CD14-positive monocyte (primary cell): ENCODE results near the gene ITPK1. TPM values are rescaled to one million over a fixed set of nuclear protein-coding genes. Genes with fewer than 3 reads are reported as not detected.

Source experiments
- DNase-seq, 3 donors: peaks; one replicate each; pipeline ENCODE4 v3.0.0-alpha.2; 2011 to 2022
- H2AFZ ChIP-seq: 2 replicates; pipeline ENCODE4 v1.6.0; 2012; ENCODE audit warnings: mild to moderate bottlenecking, low read depth, low read length, inconsistent platforms; ENCODE audit not compliant: insufficient read depth, poor library complexity, severe bottlenecking
- H3K27ac ChIP-seq, 2 donors: 1 replicate in 1 of 2; 2 replicates in 1 of 2; pipeline ENCODE4 v1.5.1; 2012 to 2013; ENCODE audit warnings: low read length in 2 of 2, control low read depth in 1 of 2, inconsistent platforms in 1 of 2, low read depth in 1 of 2, mild to moderate bottlenecking in 1 of 2
- H3K27me3 ChIP-seq, 2 donors: one replicate each; pipeline versions ENCODE4 v1.6.0 to v1.6.1; 2011 to 2013; ENCODE audit warnings: low read length in 2 of 2; ENCODE audit not compliant: control insufficient read depth in 2 of 2, insufficient read depth in 2 of 2
- H3K36me3 ChIP-seq, 2 donors: replicated peaks in 1 of 2; 1 replicate in 1 of 2; 2 replicates in 1 of 2; pipeline versions ENCODE4 v1.5.1 to v1.6.1; 2012 to 2013; ENCODE audit warnings: low read length in 2 of 2, control low read depth in 1 of 2, inconsistent platforms in 1 of 2, mild to moderate bottlenecking in 1 of 2; ENCODE audit not compliant: insufficient read depth in 2 of 2, control insufficient read depth in 1 of 2
- H3K4me1 ChIP-seq, 2 donors: 1 replicate in 1 of 2; 2 replicates in 1 of 2; pipeline versions ENCODE4 v1.5.1 to v1.6.1; 2012 to 2013; ENCODE audit warnings: low read length in 2 of 2, control low read depth in 1 of 2, inconsistent platforms in 1 of 2, mild to moderate bottlenecking in 1 of 2, moderate library complexity in 1 of 2; ENCODE audit not compliant: insufficient read depth in 2 of 2, control insufficient read depth in 1 of 2
- H3K4me2 ChIP-seq: replicated peaks from 2 replicates; pipeline ENCODE3; 2012; ENCODE audit warnings: low read length, moderate library complexity, mild to moderate bottlenecking; ENCODE audit not compliant: poor library complexity, severe bottlenecking; ENCODE audit errors: extremely low read depth
- H3K4me3 ChIP-seq, 3 experiments: fragments of 200-600 bp in 1 of 3; sonication (generic) in 1 of 3; replicated peaks in 1 of 3; 1 replicate in 2 of 3; 2 replicates in 1 of 3; pipeline ENCODE4 v1.5.1; 2011 to 2013; ENCODE audit warnings: low read length in 3 of 3, mild to moderate bottlenecking in 3 of 3, control low read depth in 2 of 3, low read depth in 2 of 3, inconsistent platforms in 1 of 3, moderate library complexity in 1 of 3
- H3K79me2 ChIP-seq: 2 replicates; pipeline ENCODE4 v1.6.0; 2012; ENCODE audit warnings: mild to moderate bottlenecking, control low read depth, inconsistent platforms, low read length, moderate library complexity; ENCODE audit not compliant: insufficient read depth
- H3K9ac ChIP-seq: 2 replicates; pipeline ENCODE4 v1.6.0; 2017; ENCODE audit warnings: low read length, mild to moderate bottlenecking; ENCODE audit not compliant: insufficient read depth, poor library complexity, severe bottlenecking
- H3K9me3 ChIP-seq, 2 donors: replicated peaks in 1 of 2; 1 replicate in 1 of 2; 2 replicates in 1 of 2; pipeline versions ENCODE4 v1.5.1 to v1.6.1; 2012 to 2013; ENCODE audit warnings: low read length in 2 of 2, control low read depth in 1 of 2; ENCODE audit not compliant: control insufficient read depth in 1 of 2, insufficient read depth in 1 of 2
- H4K20me1 ChIP-seq: 2 replicates; pipeline ENCODE4 v1.6.0; 2012; ENCODE audit warnings: mild to moderate bottlenecking, low read length, control low read depth, moderate library complexity; ENCODE audit not compliant: insufficient read depth
- H3K27ac Mint-ChIP-seq, 7 donors: one replicate each; pipeline ENCODE4 v1.8.0; 2020; ENCODE audit warnings: mild to moderate bottlenecking in 7 of 7, mixed read lengths in 7 of 7, moderate library complexity in 6 of 7, inconsistent platforms in 2 of 7
- H3K27me3 Mint-ChIP-seq, 3 donors: one replicate each; pipeline ENCODE4 v1.8.0; 2021 to 2022; ENCODE audit warnings: low read depth in 3 of 3, mild to moderate bottlenecking in 3 of 3, mixed read lengths in 3 of 3, moderate library complexity in 3 of 3, inconsistent platforms in 1 of 3
- H3K36me3 Mint-ChIP-seq, 2 donors: one replicate each; pipeline ENCODE4 v1.8.0; 2020; ENCODE audit warnings: mixed read lengths in 2 of 2, inconsistent platforms in 1 of 2, mild to moderate bottlenecking in 1 of 2
- H3K4me1 Mint-ChIP-seq: one replicate; pipeline ENCODE4 v1.8.0; 2020; ENCODE audit warnings: mild to moderate bottlenecking, mixed read lengths
- H3K4me3 Mint-ChIP-seq, 2 donors: one replicate each; pipeline ENCODE4 v1.8.0; 2020; ENCODE audit warnings: mild to moderate bottlenecking in 2 of 2, mixed read lengths in 2 of 2, moderate library complexity in 1 of 2
- H3K9me3 Mint-ChIP-seq, 7 donors: one replicate each; pipeline ENCODE4 v1.8.0; 2020 to 2022; ENCODE audit warnings: mixed read lengths in 7 of 7, mild to moderate bottlenecking in 6 of 7, moderate library complexity in 6 of 7, inconsistent platforms in 2 of 7
- WGBS: methylation state at CpG from one replicate; pipeline ENCODE4 v1.1.5; 2013; ENCODE audit warnings: missing lambda C conversion rate; ENCODE audit not compliant: insufficient coverage; 5-methylcytosine and 5-hydroxymethylcytosine counted together
- intact Hi-C, 2 donors: fragments of 100-400 bp; cut with micrococcal nuclease; formaldehyde crosslinking; loops; one replicate each; pipeline versions ENCODE4 v1.15.0 to v1.15.1; 2023
- polyA plus RNA-seq, 3 donors: library from polyadenylated mRNA; depleted of rRNA in 1 of 3; unstranded in 2 of 3; stranded (reverse) in 1 of 3; fragments of 300-500 nt in 2 of 3; fragments of >200 nt in 1 of 3; fragmentation: Illumina TruSeq in 2 of 3; gene quantifications; 1 replicate in 2 of 3; 2 replicates in 1 of 3; pipeline ENCODE4 v1.2.3, GENCODE V29; 2012 to 2021
- TF ChIP-seq, protein P1 (sequence below): fragments of 200-600 bp; IDR thresholded peaks from one replicate; pipeline ENCODE4 v1.8.0; 2022; ENCODE audit warnings: antibody characterized with exemption, mild to moderate bottlenecking

ITPK1 gene
- polyA plus RNA-seq, 3 donors = 57.1 to 144 (median 63.0) TPM

DNA sequence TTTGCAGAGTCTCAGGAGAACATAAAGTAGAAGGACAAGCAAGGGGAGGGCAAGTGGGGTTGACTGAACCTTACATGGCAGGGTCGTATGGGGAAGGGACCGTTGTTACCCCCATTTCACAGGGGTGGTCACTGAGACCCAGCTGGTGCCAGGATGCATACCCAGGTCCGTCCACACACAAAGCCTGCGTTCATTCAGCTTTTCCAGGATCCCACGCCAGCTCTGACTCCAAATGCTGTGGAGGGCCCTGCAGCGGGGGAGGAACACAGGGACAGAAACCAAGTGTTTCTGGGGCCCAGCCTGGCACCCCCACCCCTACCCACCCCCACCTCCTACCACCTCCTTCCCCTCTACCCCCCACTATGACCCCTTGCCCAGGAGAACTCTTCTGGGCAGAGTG lies 209.3 kb downstream of the ITPK1 start:
- Mint-ChIP-seq H3K9me3 (peaks cover 0 to 2% (median 0%) of the 10 kb centered on the region in 7 donors), H3K4me3 (no peak overlapping the region), H3K4me1 (peaks cover 2% of the 10 kb centered on the region), H3K27ac (no peak overlapping the region), H3K36me3 (no peaks in the 10 kb centered on the region), H3K27me3 (peaks cover 19 to 32% (median 25%) of the 10 kb centered on the region in 3 donors)
- intact Hi-C loops = no loop called here
- DNase-seq = no peak
- Histone ChIP-seq H3K4me1 (no peaks in the 10 kb centered on the region), H3K27me3 (peaks cover 0 to 12% of the 10 kb centered on the region in 2 donors), H3K79me2 (no peaks in the 10 kb centered on the region), H3K27ac (no peak overlapping the region), H3K9me3 (no peaks in the 10 kb centered on the region), H2AFZ (no peak overlapping the region), H4K20me1 (no peaks in the 10 kb centered on the region), H3K36me3 (no peaks in the 10 kb centered on the region), H3K4me2 (no peak overlapping the region), H3K4me3 (no peak overlapping the region), H3K9ac (no peak overlapping the region)
- WGBS = 92% methylated on average over 2 of the region's 6 CpGs
- TF ChIP-seq, protein P1, sequence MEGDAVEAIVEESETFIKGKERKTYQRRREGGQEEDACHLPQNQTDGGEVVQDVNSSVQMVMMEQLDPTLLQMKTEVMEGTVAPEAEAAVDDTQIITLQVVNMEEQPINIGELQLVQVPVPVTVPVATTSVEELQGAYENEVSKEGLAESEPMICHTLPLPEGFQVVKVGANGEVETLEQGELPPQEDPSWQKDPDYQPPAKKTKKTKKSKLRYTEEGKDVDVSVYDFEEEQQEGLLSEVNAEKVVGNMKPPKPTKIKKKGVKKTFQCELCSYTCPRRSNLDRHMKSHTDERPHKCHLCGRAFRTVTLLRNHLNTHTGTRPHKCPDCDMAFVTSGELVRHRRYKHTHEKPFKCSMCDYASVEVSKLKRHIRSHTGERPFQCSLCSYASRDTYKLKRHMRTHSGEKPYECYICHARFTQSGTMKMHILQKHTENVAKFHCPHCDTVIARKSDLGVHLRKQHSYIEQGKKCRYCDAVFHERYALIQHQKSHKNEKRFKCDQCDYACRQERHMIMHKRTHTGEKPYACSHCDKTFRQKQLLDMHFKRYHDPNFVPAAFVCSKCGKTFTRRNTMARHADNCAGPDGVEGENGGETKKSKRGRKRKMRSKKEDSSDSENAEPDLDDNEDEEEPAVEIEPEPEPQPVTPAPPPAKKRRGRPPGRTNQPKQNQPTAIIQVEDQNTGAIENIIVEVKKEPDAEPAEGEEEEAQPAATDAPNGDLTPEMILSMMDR = no peak

DNA sequence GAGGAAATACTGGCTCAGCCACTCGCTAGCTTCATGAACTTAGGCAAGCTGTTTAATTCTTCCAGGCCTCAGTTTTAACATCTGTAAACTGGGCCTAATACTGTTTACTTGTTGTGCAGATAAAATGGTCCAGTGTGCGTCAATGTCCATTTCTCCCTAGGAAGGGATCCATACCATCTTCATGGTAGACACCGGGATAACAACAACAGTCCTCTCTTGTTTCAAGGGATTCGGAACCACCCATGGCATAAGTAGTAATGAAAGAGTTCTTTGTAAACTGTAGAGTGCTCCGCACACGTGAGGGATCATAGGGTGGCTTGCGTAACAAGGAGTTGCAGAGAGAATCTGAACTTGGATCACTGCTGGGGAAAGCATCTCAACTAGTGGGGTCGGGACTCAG lies 210.1 kb downstream of the ITPK1 start:
- DNase-seq = no peak
- Histone ChIP-seq H3K79me2 (no peaks in the 10 kb centered on the region), H4K20me1 (no peaks in the 10 kb centered on the region), H3K36me3 (no peaks in the 10 kb centered on the region), H3K27me3 (peaks cover 0 to 12% of the 10 kb centered on the region in 2 donors), H2AFZ (no peak overlapping the region), H3K4me2 (no peak overlapping the region), H3K4me3 (no peak overlapping the region), H3K4me1 (no peaks in the 10 kb centered on the region), H3K9me3 (no peaks in the 10 kb centered on the region), H3K9ac (no peak overlapping the region), H3K27ac (no peak overlapping the region)
- H3K27ac Mint-ChIP-seq = no peak overlapping the region
- peaks cover 2% of the 10 kb centered on the region for H3K4me1 Mint-ChIP-seq
- TF ChIP-seq, protein P1 = no peak
- 93% methylated on average over 6 of the region's 8 CpGs for WGBS
- intact Hi-C loops = no loop called here
- peaks cover 0 to 2% (median 0%) of the 10 kb centered on the region in 7 donors for H3K9me3 Mint-ChIP-seq
- no peaks in the 10 kb centered on the region for H3K36me3 Mint-ChIP-seq
- H3K4me3 Mint-ChIP-seq = no peak overlapping the region
- peaks cover 24 to 35% (median 27%) of the 10 kb centered on the region in 3 donors for H3K27me3 Mint-ChIP-seq
